ENCODE results near the gene WDR3.
"Not testable (repeated sequence)": the region's sequence is repeated elsewhere in the genome, so short reads cannot be mapped to it uniquely, and the experiment has no call there.

WDR3 gene

GRCh38 chr1:117921991-117922390, 7.5 kb upstream of the WDR3 start:
- TF ChIP-seq, protein P1, sequence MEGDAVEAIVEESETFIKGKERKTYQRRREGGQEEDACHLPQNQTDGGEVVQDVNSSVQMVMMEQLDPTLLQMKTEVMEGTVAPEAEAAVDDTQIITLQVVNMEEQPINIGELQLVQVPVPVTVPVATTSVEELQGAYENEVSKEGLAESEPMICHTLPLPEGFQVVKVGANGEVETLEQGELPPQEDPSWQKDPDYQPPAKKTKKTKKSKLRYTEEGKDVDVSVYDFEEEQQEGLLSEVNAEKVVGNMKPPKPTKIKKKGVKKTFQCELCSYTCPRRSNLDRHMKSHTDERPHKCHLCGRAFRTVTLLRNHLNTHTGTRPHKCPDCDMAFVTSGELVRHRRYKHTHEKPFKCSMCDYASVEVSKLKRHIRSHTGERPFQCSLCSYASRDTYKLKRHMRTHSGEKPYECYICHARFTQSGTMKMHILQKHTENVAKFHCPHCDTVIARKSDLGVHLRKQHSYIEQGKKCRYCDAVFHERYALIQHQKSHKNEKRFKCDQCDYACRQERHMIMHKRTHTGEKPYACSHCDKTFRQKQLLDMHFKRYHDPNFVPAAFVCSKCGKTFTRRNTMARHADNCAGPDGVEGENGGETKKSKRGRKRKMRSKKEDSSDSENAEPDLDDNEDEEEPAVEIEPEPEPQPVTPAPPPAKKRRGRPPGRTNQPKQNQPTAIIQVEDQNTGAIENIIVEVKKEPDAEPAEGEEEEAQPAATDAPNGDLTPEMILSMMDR (IDR thresholded peaks at IDR 0.05): no peak
- Histone ChIP-seq H3K27me3 (ENCODE audit: control insufficient read depth, insufficient read depth, low read length) (no peaks in the 10 kb centered on the region), H3K27ac (no peak overlapping the region), H3K4me2 (ENCODE audit: low read length) (no peak overlapping the region), H3K36me3 (ENCODE audit: control insufficient read depth, insufficient read depth, low read length) (no peaks in the 10 kb centered on the region), H3K4me3 (ENCODE audit: low read depth, low read length) (no peak overlapping the region), H3K9me3 (ENCODE audit: control insufficient read depth, low read length) (no peaks in the 10 kb centered on the region), H2AFZ (no peak overlapping the region), H3K4me1 (peaks cover 2% of the 10 kb centered on the region), H3K79me2 (peaks cover 25% of the 10 kb centered on the region), H3K9ac (no peak overlapping the region)

DNA sequence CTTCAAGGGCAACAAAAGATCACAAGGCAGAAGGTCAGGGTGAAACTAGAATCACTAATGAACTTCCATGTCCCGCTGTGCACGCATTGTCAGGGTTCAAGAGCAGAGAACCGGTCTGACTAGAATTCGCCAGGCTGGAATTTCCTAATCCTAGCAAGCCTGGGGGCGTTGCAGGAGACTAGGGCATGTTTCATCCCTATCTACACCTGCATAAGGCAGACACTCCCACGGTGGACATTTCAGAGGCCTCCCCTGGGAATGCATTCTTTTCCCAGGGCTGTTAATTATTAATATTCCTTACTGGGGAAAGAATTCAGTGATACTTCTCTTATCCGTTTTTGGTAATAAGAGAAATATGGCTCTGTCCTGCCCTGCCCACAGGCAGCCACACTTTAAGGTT, 6.8 kb upstream of the WDR3 start:
- not testable (repeated sequence) for H3K27me3 ChIP-seq (ENCODE audit: control insufficient read depth, insufficient read depth, low read length); H2AFZ ChIP-seq; H3K4me1 ChIP-seq; H3K4me2 ChIP-seq (ENCODE audit: low read length); H3K27ac ChIP-seq; H3K9ac ChIP-seq; H3K9me3 ChIP-seq (ENCODE audit: control insufficient read depth, low read length); H3K4me3 ChIP-seq (ENCODE audit: low read depth, low read length); H3K36me3 ChIP-seq (ENCODE audit: control insufficient read depth, insufficient read depth, low read length)
- H3K79me2 ChIP-seq: peaks cover 25% of the 10 kb centered on the region

DNA sequence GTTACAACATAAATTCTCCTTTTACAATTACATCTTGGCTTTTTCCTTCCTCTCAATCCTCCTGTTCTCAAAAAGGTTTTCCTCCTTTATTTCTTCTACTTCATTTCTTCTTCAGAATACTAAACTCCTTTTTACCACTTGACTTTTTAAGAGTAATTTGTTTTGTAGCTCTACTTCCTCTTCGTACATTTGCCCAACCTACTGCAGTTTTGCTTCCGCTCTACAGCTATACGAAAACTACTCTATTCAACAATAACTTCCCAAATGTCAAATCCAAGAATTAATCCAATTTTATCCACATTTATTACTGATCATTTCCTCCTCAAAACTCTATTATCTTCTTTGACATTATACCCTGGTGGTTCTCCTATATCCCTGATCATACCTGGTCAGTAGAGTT, 3.6 kb upstream of the WDR3 start:
- H3K36me3 ChIP-seq (ENCODE audit: control insufficient read depth, insufficient read depth, low read length): no peaks in the 10 kb centered on the region
- no peak overlapping the region for H3K27ac ChIP-seq
- peaks cover 7% of the 10 kb centered on the region for H3K4me1 ChIP-seq
- no peaks in the 10 kb centered on the region for H3K27me3 ChIP-seq (ENCODE audit: control insufficient read depth, insufficient read depth, low read length)
- TF ChIP-seq, protein P1 (IDR thresholded peaks at IDR 0.05): no peak
- no peaks in the 10 kb centered on the region for H3K9me3 ChIP-seq (ENCODE audit: control insufficient read depth, low read length)
- no peak overlapping the region for H3K4me2 ChIP-seq (ENCODE audit: low read length)
- no peak overlapping the region for H2AFZ ChIP-seq
- no peak overlapping the region for H3K4me3 ChIP-seq (ENCODE audit: low read depth, low read length)
- peaks cover 30% of the 10 kb centered on the region for H3K79me2 ChIP-seq
- no peak overlapping the region for H3K9ac ChIP-seq

GRCh38 chr1:117928881-117929342, 627 bp upstream of the WDR3 start:
- H3K9me3 ChIP-seq (ENCODE audit: control insufficient read depth, low read length): no peaks in the 10 kb centered on the region
- no peak overlapping the region for H3K9ac ChIP-seq
- peak overlapping the region; percentile 81 for H3K4me2 ChIP-seq (ENCODE audit: low read length)
- peaks cover 21% of the 10 kb centered on the region for H3K79me2 ChIP-seq
- TF ChIP-seq, protein P1 (IDR thresholded peaks at IDR 0.05): no peak
- H2AFZ ChIP-seq: peak overlapping the region; percentile 91
- peaks cover 7% of the 10 kb centered on the region for H3K4me1 ChIP-seq
- peak overlapping the region; percentile 64 for H3K27ac ChIP-seq
- no peaks in the 10 kb centered on the region for H3K36me3 ChIP-seq (ENCODE audit: control insufficient read depth, insufficient read depth, low read length)
- H3K27me3 ChIP-seq (ENCODE audit: control insufficient read depth, insufficient read depth, low read length): no peaks in the 10 kb centered on the region
- H3K4me3 ChIP-seq (ENCODE audit: low read depth, low read length): peak overlapping the region; percentile 91

DNA sequence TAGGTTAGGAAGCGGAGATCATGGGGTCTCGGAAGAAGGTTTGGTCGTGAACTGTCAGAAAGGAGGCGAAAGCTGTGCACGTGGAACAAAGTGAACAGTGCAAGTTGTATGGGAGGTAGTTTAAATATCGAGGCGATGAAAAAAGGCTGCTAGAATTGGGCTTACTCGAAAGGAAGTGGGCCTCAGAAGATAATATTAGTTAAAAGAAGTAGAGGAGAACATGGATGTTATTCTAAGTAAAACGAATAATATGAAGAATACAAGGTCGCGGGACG, 571 bp downstream of the WDR3 start:
- Histone ChIP-seq H3K4me3 (ENCODE audit: low read depth, low read length) (peak overlapping the region; percentile 91), H3K27ac (peak overlapping the region; percentile 64), H3K9ac (no peak overlapping the region), H2AFZ (peak overlapping the region; percentile 91), H3K27me3 (ENCODE audit: control insufficient read depth, insufficient read depth, low read length) (no peaks in the 10 kb centered on the region), H3K4me2 (ENCODE audit: low read length) (peak overlapping the region; percentile 73), H3K4me1 (peaks cover 7% of the 10 kb centered on the region), H3K9me3 (ENCODE audit: control insufficient read depth, low read length) (no peaks in the 10 kb centered on the region), H3K79me2 (peaks cover 13% of the 10 kb centered on the region), H3K36me3 (ENCODE audit: control insufficient read depth, insufficient read depth, low read length) (no peaks in the 10 kb centered on the region)
- TF ChIP-seq, protein P1 (IDR thresholded peaks at IDR 0.05): no peak
